ENCODE data around the gene KCNT2. TPM values are rescaled to one million over a fixed set of nuclear protein-coding genes. Genes with fewer than 3 reads are reported as not detected.

Gene KCNT2
- total RNA-seq, 1 experiment from 2014 or later, result 0.41 TPM

DNA sequence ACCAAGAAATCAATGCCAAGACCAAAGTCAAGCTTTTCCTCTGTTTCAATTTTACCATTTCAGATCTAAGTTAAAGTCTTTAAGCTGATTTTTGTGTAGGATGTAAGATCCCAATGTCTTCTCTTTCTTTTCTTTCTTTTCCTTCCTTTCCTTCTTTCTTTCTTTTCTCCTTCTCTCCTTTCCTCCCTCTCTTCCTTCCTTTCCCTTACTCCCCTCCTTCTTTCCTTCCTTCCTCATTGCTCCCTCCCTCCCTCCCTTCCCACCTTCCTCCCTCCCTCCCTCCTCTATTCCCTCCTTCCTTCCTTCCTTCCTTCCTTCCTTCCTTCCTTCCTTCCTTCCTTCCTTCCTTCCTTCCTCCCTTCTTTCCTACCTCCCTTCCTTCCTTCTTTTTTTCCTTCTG, 197.5 kb downstream of the KCNT2 start:
- no TSS peak for BruUV-seq (replicated peaks)
- no peak for ATAC-seq
- ChIA-PET POLR2A (no interaction called here), CTCF (interaction anchor here (0.6 kb wide), 1 partner anchor 250 kb away, joined by 3 read pairs; no protein-coding TSS in a partner anchor)
- in situ Hi-C loops (cut with HindIII; ENCODE audit: low pct_unique_long_range_greater_than_20kb, low sequenced_read_pairs) (no loop called here), intact Hi-C loops (cut with micrococcal nuclease; ENCODE audit: unreplicated experiment) (no loop called here)
- H3K4me3 ChIP-seq (ENCODE audit: low read depth in 2 of 2, low read length in 2 of 2), result no peak overlapping the region
- no peaks in the 10 kb centered on the region for H3K9me3 ChIP-seq (ENCODE audit: control insufficient read depth, insufficient read depth, low read depth, low read length)
- H3K36me3 ChIP-seq (ENCODE audit: control insufficient read depth, insufficient read depth, low read length), result no peaks in the 10 kb centered on the region
- TF ChIP-seq TCF7L2 (IDR thresholded peaks at IDR 0.05; ENCODE audit: low read depth, low read length), result no peak
- TF ChIP-seq, protein P1, sequence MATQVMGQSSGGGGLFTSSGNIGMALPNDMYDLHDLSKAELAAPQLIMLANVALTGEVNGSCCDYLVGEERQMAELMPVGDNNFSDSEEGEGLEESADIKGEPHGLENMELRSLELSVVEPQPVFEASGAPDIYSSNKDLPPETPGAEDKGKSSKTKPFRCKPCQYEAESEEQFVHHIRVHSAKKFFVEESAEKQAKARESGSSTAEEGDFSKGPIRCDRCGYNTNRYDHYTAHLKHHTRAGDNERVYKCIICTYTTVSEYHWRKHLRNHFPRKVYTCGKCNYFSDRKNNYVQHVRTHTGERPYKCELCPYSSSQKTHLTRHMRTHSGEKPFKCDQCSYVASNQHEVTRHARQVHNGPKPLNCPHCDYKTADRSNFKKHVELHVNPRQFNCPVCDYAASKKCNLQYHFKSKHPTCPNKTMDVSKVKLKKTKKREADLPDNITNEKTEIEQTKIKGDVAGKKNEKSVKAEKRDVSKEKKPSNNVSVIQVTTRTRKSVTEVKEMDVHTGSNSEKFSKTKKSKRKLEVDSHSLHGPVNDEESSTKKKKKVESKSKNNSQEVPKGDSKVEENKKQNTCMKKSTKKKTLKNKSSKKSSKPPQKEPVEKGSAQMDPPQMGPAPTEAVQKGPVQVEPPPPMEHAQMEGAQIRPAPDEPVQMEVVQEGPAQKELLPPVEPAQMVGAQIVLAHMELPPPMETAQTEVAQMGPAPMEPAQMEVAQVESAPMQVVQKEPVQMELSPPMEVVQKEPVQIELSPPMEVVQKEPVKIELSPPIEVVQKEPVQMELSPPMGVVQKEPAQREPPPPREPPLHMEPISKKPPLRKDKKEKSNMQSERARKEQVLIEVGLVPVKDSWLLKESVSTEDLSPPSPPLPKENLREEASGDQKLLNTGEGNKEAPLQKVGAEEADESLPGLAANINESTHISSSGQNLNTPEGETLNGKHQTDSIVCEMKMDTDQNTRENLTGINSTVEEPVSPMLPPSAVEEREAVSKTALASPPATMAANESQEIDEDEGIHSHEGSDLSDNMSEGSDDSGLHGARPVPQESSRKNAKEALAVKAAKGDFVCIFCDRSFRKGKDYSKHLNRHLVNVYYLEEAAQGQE (IDR thresholded peaks at IDR 0.05; ENCODE audit: insufficient read depth in 1 of 2, low read depth in 2 of 2, low read length in 1 of 2), result no peak
- TF ChIP-seq POLR2AphosphoS5 (IDR thresholded peaks at IDR 0.05; ENCODE audit: low read depth, low read length), result no peak
- TF ChIP-seq CTCF (IDR thresholded peaks at IDR 0.05), result no peak
- TF ChIP-seq SIN3A (IDR thresholded peaks at IDR 0.05; ENCODE audit: borderline replicate concordance, insufficient read depth, low read depth, low read length), result no peak
- no peaks in the 10 kb centered on the region for H3K4me1 ChIP-seq (ENCODE audit: control insufficient read depth, insufficient read depth, low read length)
- no peak for DNase-seq (ENCODE audit: low read depth, low spot score)
- H3K27me3 ChIP-seq (ENCODE audit: control insufficient read depth, insufficient read depth, low read length), result no peaks in the 10 kb centered on the region
- no peak overlapping the region for H3K27ac ChIP-seq (ENCODE audit: low read length)

DNA sequence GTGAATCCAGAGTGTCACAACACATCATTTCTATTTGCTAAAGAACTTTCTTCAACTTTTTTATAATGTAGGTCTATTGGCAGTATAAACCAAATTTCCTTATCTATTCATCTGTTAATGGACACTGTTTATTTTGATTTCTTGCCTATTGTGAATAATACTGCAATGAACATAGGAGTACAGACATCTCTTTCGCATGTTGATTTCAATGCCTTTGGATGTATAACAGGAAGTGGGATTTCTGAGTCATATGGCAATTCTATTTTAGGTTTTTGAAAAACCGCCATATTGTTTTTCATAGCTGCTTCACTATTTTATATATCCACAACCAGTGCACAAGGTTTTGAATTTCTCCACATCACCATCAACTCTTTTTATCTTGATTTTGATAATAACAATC, 198.7 kb downstream of the KCNT2 start:
- no peak for TF ChIP-seq CTCF (IDR thresholded peaks at IDR 0.05)
- no peak for TF ChIP-seq SIN3A (IDR thresholded peaks at IDR 0.05; ENCODE audit: borderline replicate concordance, insufficient read depth, low read depth, low read length)
- TF ChIP-seq, protein P1 (IDR thresholded peaks at IDR 0.05; ENCODE audit: insufficient read depth in 1 of 2, low read depth in 2 of 2, low read length in 1 of 2), result no peak
- in situ Hi-C loops (cut with HindIII; ENCODE audit: low pct_unique_long_range_greater_than_20kb, low sequenced_read_pairs) (no loop called here), intact Hi-C loops (cut with micrococcal nuclease; ENCODE audit: unreplicated experiment) (no loop called here)
- Histone ChIP-seq H3K36me3 (ENCODE audit: control insufficient read depth, insufficient read depth, low read length) (no peaks in the 10 kb centered on the region), H3K27ac (ENCODE audit: low read length) (no peak overlapping the region), H3K4me1 (ENCODE audit: control insufficient read depth, insufficient read depth, low read length) (no peaks in the 10 kb centered on the region), H3K9me3 (ENCODE audit: control insufficient read depth, insufficient read depth, low read depth, low read length) (no peaks in the 10 kb centered on the region), H3K4me3 (ENCODE audit: low read depth in 2 of 2, low read length in 2 of 2) (no peak overlapping the region), H3K27me3 (ENCODE audit: control insufficient read depth, insufficient read depth, low read length) (no peaks in the 10 kb centered on the region)
- DNase-seq (ENCODE audit: low read depth, low spot score) (no peak), ATAC-seq (no peak)
- POLR2A ChIA-PET, result interaction anchor here (0.7 kb wide), 1 partner anchor 14 kb away, joined by 4 read pairs; no protein-coding TSS in a partner anchor
- BruUV-seq (replicated peaks), result no TSS peak
- CTCF ChIA-PET, result interaction anchor here (0.7 kb wide), 1 partner anchor 15 kb away, joined by 3 read pairs; no protein-coding TSS in a partner anchor
